Progenitor cell of endocrine pancreas (in vitro differentiated cells): ENCODE measurements around the gene DNMT3A. TPM values are rescaled to one million over a fixed set of nuclear protein-coding genes. Genes with fewer than 3 reads are reported as not detected.

Experiments used
- DNase-seq: peaks from one replicate; pipeline ENCODE4 v3.0.0; 2021; ENCODE audit warnings: low spot score; ENCODE audit not compliant: unreplicated experiment
- H3K27ac Mint-ChIP-seq: 2 replicates; pipeline ENCODE4 v1.8.0; 2021; ENCODE audit warnings: mild to moderate bottlenecking, moderate library complexity, mixed read lengths
- H3K27me3 Mint-ChIP-seq: 2 replicates; pipeline ENCODE4 v1.8.0; 2021; ENCODE audit warnings: mixed read lengths
- H3K36me3 Mint-ChIP-seq: 2 replicates; pipeline ENCODE4 v1.8.0; 2022; ENCODE audit warnings: mixed read lengths; ENCODE audit not compliant: insufficient read depth
- H3K4me1 Mint-ChIP-seq: 2 replicates; pipeline ENCODE4 v1.8.0; 2021; ENCODE audit warnings: low read depth, mixed read lengths
- H3K4me3 Mint-ChIP-seq: 2 replicates; pipeline ENCODE4 v1.8.0; 2021; ENCODE audit warnings: low read depth, mild to moderate bottlenecking, moderate library complexity, mixed read lengths
- H3K9me3 Mint-ChIP-seq: 2 replicates; pipeline ENCODE4 v1.8.0; 2021; ENCODE audit warnings: low read depth, mixed read lengths
- total RNA-seq: library from RNA; stranded (reverse); gene quantifications from 2 replicates; pipeline ENCODE4 v1.2.1, GENCODE V29; 2021
- TF ChIP-seq, protein P1 (sequence below): fragments of 200-600 bp; sonication (generic); IDR thresholded peaks from one replicate; pipeline ENCODE4 v1.5.0; 2021; ENCODE audit warnings: antibody characterized with exemption, mild to moderate bottlenecking; ENCODE audit not compliant: unreplicated experiment

The DNMT3A gene
- total RNA-seq, 1 donor from 2014 or later = 168 TPM

DNA sequence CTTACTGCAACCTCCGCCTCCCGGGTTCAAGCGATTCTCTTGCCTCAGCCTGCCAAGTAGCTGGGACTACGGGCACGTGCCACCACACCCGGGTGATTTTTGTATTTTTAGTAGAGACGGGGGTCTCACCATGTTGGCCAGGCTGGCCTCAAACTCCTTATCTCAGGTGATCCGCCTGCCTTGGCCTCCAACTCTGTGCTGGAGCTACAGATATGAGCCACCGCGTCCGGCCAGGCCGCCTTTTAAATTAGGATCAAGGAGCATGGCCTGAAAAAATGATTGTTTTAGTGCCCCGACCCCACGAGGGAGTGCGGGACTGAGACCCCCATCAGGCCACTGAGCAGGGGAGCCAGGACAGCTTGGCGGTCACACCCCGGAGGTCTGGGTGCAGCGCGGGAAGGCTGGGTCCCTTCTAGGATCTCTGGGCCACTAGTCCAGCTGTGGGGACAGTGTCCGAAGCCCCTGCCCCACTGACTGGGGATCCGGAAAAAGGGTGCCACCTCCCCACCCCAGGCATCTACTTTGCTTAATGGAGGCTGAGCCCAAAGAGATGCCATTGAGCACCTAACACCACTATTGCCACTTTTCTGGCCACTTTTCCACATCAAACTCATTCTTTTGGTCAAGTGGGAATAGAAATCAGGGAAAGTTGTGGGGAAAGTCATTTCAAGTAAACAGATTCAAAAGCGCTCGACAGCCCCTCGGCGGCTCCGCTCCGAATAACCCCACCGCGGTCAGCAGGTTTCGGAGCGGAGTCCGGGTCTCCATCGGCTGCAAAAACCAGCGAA is 19.7 kb upstream of the DNMT3A start:
- Mint-ChIP-seq H3K36me3 (no peaks in the 10 kb centered on the region), H3K4me3 (no peak overlapping the region), H3K27me3 (peaks cover 39% of the 10 kb centered on the region), H3K27ac (no peak overlapping the region), H3K4me1 (peaks cover 4% of the 10 kb centered on the region), H3K9me3 (no peaks in the 10 kb centered on the region)
- DNase-seq = no peak
- TF ChIP-seq, protein P1, sequence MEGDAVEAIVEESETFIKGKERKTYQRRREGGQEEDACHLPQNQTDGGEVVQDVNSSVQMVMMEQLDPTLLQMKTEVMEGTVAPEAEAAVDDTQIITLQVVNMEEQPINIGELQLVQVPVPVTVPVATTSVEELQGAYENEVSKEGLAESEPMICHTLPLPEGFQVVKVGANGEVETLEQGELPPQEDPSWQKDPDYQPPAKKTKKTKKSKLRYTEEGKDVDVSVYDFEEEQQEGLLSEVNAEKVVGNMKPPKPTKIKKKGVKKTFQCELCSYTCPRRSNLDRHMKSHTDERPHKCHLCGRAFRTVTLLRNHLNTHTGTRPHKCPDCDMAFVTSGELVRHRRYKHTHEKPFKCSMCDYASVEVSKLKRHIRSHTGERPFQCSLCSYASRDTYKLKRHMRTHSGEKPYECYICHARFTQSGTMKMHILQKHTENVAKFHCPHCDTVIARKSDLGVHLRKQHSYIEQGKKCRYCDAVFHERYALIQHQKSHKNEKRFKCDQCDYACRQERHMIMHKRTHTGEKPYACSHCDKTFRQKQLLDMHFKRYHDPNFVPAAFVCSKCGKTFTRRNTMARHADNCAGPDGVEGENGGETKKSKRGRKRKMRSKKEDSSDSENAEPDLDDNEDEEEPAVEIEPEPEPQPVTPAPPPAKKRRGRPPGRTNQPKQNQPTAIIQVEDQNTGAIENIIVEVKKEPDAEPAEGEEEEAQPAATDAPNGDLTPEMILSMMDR = no peak

DNA sequence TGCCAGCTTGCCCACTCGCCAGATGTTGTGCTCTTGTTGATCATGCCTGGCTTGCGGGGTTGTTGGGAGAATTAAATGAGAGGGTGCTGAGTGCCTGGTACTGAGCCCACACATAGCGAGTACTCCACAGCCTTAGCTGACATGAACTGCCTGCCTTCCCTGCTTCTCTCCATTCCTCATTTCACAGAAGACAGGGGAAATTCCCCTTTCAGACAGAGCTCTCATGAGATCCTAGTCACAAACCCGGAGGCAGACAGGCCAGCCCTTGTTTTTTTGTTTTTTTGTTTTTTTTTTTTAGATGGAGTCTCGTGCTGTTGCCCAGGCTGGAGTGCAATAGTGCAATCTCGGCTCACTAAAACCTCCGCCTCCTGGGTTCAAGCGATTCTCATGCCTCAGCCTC is 17.1 kb upstream of the DNMT3A start:
- Mint-ChIP-seq H3K9me3 (no peaks in the 10 kb centered on the region), H3K27ac (no peak overlapping the region), H3K4me3 (no peak overlapping the region), H3K36me3 (no peaks in the 10 kb centered on the region), H3K27me3 (peaks cover 34% of the 10 kb centered on the region), H3K4me1 (peaks cover 4% of the 10 kb centered on the region)
- DNase-seq = no peak
- TF ChIP-seq, protein P1 = no peak

DNA sequence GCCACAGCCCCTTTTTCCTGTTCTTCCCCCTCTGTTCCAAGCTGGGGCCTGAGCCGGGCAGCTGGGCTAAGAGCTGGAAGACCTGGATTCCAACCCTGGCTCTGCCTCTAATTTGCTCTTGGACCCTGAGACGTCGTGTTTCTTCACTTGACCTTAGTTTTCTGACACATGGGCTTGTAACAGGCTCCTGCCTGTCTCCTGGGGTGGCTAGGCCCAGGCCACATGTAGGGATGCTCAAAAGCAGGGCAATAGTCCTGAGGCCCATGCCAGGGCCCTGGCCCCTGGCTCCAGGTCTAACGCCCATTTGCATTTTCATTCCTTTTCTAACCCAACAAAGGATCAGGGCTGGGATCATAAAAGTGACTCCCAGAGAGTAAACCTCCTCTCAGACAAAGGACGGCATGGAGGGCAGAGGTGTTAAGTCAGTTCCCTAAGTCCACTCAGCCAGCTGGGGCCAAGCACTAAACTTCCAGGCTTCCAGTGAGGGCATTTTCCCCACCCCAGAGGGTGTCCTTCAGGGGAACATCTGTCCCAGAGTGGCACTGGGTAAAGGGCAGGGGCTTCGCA is 16.6 kb upstream of the DNMT3A start:
- Mint-ChIP-seq H3K4me1 (peaks cover 4% of the 10 kb centered on the region), H3K36me3 (no peaks in the 10 kb centered on the region), H3K4me3 (no peak overlapping the region), H3K9me3 (no peaks in the 10 kb centered on the region), H3K27ac (no peak overlapping the region), H3K27me3 (peaks cover 29% of the 10 kb centered on the region)
- DNase-seq = no peak
- TF ChIP-seq, protein P1 = no peak

DNA sequence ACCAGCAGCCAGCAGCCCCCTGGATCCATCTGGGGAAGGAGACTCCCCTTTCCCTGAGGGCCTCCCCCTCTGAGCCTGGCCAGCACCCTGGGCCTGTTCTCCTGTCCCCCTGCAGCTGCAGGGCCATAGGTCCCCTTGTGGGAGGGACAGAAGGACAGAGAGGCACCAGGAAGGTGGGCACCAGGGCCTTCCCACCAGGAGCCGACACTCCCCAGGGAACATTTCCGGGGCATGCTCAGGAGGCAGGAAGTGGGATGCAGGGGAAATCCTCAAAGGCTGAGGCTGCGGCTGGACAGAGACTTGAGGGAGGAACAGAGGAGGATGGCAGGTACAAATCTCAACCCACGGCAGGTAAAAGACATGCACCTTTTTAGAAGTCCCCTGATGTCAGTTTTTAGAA is 14.4 kb upstream of the DNMT3A start:
- TF ChIP-seq, protein P1 = no peak
- Mint-ChIP-seq H3K27me3 (peaks cover 33% of the 10 kb centered on the region), H3K4me3 (no peak overlapping the region), H3K4me1 (no peaks in the 10 kb centered on the region), H3K9me3 (no peaks in the 10 kb centered on the region), H3K36me3 (no peaks in the 10 kb centered on the region), H3K27ac (no peak overlapping the region)
- DNase-seq = no peak

DNA sequence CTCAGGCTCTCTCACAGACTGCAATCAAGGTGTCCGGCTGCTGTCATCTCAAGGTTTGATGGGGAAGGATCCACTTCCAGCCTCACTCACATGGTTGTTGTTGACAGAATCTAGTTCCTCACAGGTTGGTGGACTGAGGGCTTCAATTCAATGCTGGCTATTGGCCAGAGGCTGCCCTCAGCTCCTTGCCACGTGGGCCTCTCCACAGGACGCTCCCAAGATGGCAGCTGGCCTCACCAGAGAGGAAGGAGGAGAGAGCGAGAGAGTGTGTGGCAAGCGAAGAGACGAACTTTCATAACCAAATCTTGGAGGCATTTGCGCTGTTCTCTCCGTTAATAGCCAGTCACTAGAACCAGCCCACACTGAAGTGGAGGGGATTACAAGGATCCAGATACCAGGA is 13.5 kb upstream of the DNMT3A start:
- no peaks in the 10 kb centered on the region for H3K36me3 Mint-ChIP-seq
- H3K9me3 Mint-ChIP-seq = no peaks in the 10 kb centered on the region
- peaks cover 38% of the 10 kb centered on the region for H3K27me3 Mint-ChIP-seq
- no peak overlapping the region for H3K4me3 Mint-ChIP-seq
- H3K27ac Mint-ChIP-seq = peak overlapping the region; percentile 81
- no peaks in the 10 kb centered on the region for H3K4me1 Mint-ChIP-seq
- no peak for DNase-seq
- TF ChIP-seq, protein P1 = no peak
